ENCODE results near the gene UCK2.
"Not testable (repeated sequence)": the region's sequence is repeated elsewhere in the genome, so short reads cannot be mapped to it uniquely, and the experiment has no call there.

UCK2 gene

GRCh38 chr1:165827268-165828102 lies at the start of gene UCK2:
Gene UCK2 (plus strand): TSS chr1:165827614. CDS start chr1:165827834, 220 bp downstream.
- peak in 2 of 3 donors; percentile 2 to 49 for DNase-seq (ENCODE audit: low read depth in 3 of 3, low spot score in 1 of 3)

GRCh38 chr1:165778197-165778596 lies 49.2 kb upstream of the UCK2 start:
- not testable (repeated sequence) for DNase-seq (ENCODE audit: low read depth in 3 of 3, low spot score in 1 of 3)

GRCh38 chr1:165783519-165783918 lies 43.9 kb upstream of the UCK2 start:
- not testable (repeated sequence) for DNase-seq (ENCODE audit: low read depth in 3 of 3, low spot score in 1 of 3)

- DNase-seq (ENCODE audit: low read depth in 3 of 3, low spot score in 1 of 3), result no peak
Observed at GRCh38 chr1:165787741-165788140, 39.7 kb upstream of the UCK2 start.

GRCh38 chr1:165793951-165794350 lies 33.5 kb upstream of the UCK2 start:
- DNase-seq (ENCODE audit: low read depth in 3 of 3, low spot score in 1 of 3), result no peak

- DNase-seq (ENCODE audit: low read depth in 3 of 3, low spot score in 1 of 3), result no peak
Observed at GRCh38 chr1:165795894-165796293, 31.5 kb upstream of the UCK2 start.

GRCh38 chr1:165799387-165799786 lies 28.0 kb upstream of the UCK2 start:
- no peak for DNase-seq (ENCODE audit: low read depth in 3 of 3, low spot score in 1 of 3)

- DNase-seq (ENCODE audit: low read depth in 3 of 3, low spot score in 1 of 3), result not testable (repeated sequence)
Observed at GRCh38 chr1:165804513-165804912, 22.9 kb upstream of the UCK2 start.

GRCh38 chr1:165807613-165808012 lies 19.8 kb upstream of the UCK2 start:
- no peak for DNase-seq (ENCODE audit: low read depth in 3 of 3, low spot score in 1 of 3)

- DNase-seq (ENCODE audit: low read depth in 3 of 3, low spot score in 1 of 3), result no peak
Observed at GRCh38 chr1:165815725-165816124, 11.7 kb upstream of the UCK2 start.

GRCh38 chr1:165816157-165816556 lies 11.3 kb upstream of the UCK2 start:
- no peak for DNase-seq (ENCODE audit: low read depth in 3 of 3, low spot score in 1 of 3)

- no peak for DNase-seq (ENCODE audit: low read depth in 3 of 3, low spot score in 1 of 3)
Observed at GRCh38 chr1:165816826-165817497, 10.5 kb upstream of the UCK2 start.

GRCh38 chr1:165823552-165824268 lies 3.7 kb upstream of the UCK2 start:
- no peak for DNase-seq (ENCODE audit: low read depth in 3 of 3, low spot score in 1 of 3)

- DNase-seq (ENCODE audit: low read depth in 3 of 3, low spot score in 1 of 3), result no peak
Observed at GRCh38 chr1:165824269-165824643, 3.2 kb upstream of the UCK2 start.

GRCh38 chr1:165826565-165827267 lies 698 bp upstream of the UCK2 start:
- DNase-seq (ENCODE audit: low read depth in 3 of 3, low spot score in 1 of 3), result no peak

GRCh38 chr1:165828103-165828668 lies 772 bp downstream of the UCK2 start:
- DNase-seq (ENCODE audit: low read depth in 3 of 3, low spot score in 1 of 3), result peak in 2 of 3 donors; percentile 2 to 44

GRCh38 chr1:165828669-165829329 lies 1.4 kb downstream of the UCK2 start:
- DNase-seq (ENCODE audit: low read depth in 3 of 3, low spot score in 1 of 3), result no peak

GRCh38 chr1:165829888-165830287 lies 2.5 kb downstream of the UCK2 start:
- no peak for DNase-seq (ENCODE audit: low read depth in 3 of 3, low spot score in 1 of 3)

- DNase-seq (ENCODE audit: low read depth in 3 of 3, low spot score in 1 of 3), result no peak
Observed at GRCh38 chr1:165831146-165831545, 3.7 kb downstream of the UCK2 start.

- no peak for DNase-seq (ENCODE audit: low read depth in 3 of 3, low spot score in 1 of 3)
Observed at GRCh38 chr1:165832902-165833301, 5.5 kb downstream of the UCK2 start.
